GM03348 (cell line): ENCODE results near the gene AKR1A1.

Experiments
- DNase-seq: peaks from one replicate; pipeline ENCODE4 v3.0.0; 2012; ENCODE audit warnings: low spot score

The AKR1A1 gene

DNA sequence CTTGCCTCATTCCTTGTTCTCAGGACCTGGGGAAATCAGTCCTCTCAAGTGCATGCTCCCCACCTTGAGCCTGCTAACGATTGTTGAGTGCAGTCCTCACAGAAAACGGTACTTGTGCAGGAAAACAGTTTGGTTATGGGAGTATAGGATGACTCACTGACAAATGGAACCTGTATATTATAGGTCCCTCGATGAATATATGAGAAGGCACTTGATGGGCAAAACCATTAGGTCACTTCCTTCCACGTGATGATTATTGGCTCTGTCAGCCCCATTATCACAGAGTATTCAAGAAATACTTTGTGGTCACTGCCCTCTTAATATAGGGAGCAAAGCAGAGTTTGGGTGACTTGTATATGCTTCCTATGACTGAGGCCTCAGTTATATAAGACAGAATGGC, 67.0 kb downstream of the AKR1A1 start:
- DNase-seq = no peak

DNA sequence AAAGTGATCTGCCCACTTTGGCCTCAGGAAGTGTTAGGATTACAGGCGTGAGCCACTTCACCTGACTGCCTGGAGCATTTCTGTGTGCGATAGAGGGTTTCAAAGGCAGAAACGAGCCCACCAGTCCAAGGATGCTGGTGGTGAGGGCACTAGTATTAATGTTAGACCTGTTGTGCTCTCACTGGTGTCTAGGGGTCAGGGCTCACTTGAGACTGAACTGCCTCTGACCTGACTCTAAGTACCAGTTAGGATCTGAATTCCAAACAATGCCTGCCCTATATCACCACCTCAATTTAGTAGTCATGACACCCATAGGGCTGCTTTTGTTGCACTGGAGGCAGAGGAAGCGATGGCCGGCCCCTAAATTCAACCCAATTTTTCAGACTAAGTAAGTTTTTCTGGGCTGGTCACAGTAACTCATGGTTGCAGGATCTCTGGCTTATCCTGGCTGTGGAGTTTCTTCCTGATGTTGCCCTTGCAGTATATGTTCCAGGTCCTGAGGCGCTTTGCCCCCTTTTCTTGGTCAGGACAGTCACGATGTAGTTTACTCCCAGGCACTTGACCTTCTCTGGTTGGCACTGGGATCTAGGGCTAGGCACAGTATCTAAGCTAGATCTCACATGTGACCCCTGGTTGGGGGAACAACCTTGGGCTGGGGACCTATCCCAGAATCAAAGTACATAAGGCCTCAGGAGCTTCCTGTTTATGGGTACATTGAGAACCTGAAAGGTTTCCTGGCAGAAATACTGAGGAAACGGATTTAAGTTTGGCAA, 68.7 kb downstream of the AKR1A1 start:
- DNase-seq = no peak
